Mammary epithelial cell (primary cell): ENCODE results near the gene PNPLA3.

Experiments used
- EZH2 ChIP-seq: IDR thresholded peaks from 2 replicates; pipeline ENCODE4 v1.6.1; 2012; ENCODE audit warnings: low read length, inconsistent platforms, borderline replicate concordance
- TF ChIP-seq, protein P1 (sequence below), 2 donors: IDR thresholded peaks in 1 of 2; conservative IDR thresholded peaks in 1 of 2; 2 replicates each; pipeline ENCODE4 v1.5.1; 2011 to 2012; ENCODE audit warnings: inconsistent platforms in 2 of 2, low read length in 2 of 2, mild to moderate bottlenecking in 2 of 2, control low read depth in 1 of 2, low read depth in 1 of 2; ENCODE audit not compliant: insufficient read depth in 1 of 2; ENCODE audit errors: extremely low read depth in 1 of 2

DNA sequence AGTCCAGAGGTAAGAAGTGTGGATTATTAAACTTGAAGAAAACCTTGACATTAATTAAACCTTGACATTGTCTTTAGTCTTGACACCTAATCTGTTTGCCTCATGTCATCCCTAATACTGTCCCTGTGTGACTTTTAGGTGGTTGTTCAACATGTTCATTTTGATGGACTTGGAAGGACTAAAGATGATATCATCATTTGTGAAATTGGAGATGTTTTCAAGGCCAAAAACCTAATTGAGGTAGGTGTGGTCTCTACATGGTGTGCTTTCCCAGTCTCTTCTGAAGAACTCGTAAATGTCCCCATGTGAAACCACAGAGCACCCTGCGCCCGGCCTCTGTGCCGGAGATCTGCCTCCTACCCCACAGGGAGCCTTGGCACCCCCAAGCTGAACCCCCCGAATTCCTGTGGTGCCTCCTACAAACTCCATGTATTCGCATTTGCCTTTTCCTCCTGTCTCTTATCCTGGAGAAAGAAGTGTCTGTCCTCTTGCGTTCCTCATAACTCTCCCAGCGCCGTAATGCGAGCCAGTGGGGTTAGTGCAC is 40.8 kb downstream of the PNPLA3 start:
- TF ChIP-seq, protein P1, sequence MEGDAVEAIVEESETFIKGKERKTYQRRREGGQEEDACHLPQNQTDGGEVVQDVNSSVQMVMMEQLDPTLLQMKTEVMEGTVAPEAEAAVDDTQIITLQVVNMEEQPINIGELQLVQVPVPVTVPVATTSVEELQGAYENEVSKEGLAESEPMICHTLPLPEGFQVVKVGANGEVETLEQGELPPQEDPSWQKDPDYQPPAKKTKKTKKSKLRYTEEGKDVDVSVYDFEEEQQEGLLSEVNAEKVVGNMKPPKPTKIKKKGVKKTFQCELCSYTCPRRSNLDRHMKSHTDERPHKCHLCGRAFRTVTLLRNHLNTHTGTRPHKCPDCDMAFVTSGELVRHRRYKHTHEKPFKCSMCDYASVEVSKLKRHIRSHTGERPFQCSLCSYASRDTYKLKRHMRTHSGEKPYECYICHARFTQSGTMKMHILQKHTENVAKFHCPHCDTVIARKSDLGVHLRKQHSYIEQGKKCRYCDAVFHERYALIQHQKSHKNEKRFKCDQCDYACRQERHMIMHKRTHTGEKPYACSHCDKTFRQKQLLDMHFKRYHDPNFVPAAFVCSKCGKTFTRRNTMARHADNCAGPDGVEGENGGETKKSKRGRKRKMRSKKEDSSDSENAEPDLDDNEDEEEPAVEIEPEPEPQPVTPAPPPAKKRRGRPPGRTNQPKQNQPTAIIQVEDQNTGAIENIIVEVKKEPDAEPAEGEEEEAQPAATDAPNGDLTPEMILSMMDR (conservative IDR thresholded peaks at IDR 0.05 in 1 of 2, IDR thresholded peaks at IDR 0.05 in 1 of 2; ENCODE audit: extremely low read depth in 1 of 2, insufficient read depth in 1 of 2, low read depth in 1 of 2, low read length in 2 of 2): no peak
- TF ChIP-seq EZH2: no peak
